Measurements from ENCODE around the gene TOGARAM1.

Gene TOGARAM1

GRCh38 chr14:45003924-45004323, 41.9 kb downstream of the TOGARAM1 start:
- no peak overlapping the region for H3K4me3 ChIP-seq (ENCODE audit: control insufficient read depth, low read depth, low read length)
- no peak for TF ChIP-seq CTCF (IDR thresholded peaks at IDR 0.05; ENCODE audit: control insufficient read depth, insufficient read depth, low read depth, low read length, missing control alignments)
- no peak for DNase-seq (ENCODE audit: low read depth)

- no peak for TF ChIP-seq CTCF (IDR thresholded peaks at IDR 0.05; ENCODE audit: control insufficient read depth, insufficient read depth, low read depth, low read length, missing control alignments)
- DNase-seq (ENCODE audit: low read depth), result no peak
- H3K4me3 ChIP-seq (ENCODE audit: control insufficient read depth, low read depth, low read length), result no peak overlapping the region
These were observed 53.1 kb downstream of the TOGARAM1 start for GRCh38 chr14:45015133-45015532.

GRCh38 chr14:45028107-45028626, 66.2 kb downstream of the TOGARAM1 start:
- no peak overlapping the region for H3K4me3 ChIP-seq (ENCODE audit: control insufficient read depth, low read depth, low read length)
- no peak for TF ChIP-seq CTCF (IDR thresholded peaks at IDR 0.05; ENCODE audit: control insufficient read depth, insufficient read depth, low read depth, low read length, missing control alignments)
- DNase-seq (ENCODE audit: low read depth), result no peak

DNA sequence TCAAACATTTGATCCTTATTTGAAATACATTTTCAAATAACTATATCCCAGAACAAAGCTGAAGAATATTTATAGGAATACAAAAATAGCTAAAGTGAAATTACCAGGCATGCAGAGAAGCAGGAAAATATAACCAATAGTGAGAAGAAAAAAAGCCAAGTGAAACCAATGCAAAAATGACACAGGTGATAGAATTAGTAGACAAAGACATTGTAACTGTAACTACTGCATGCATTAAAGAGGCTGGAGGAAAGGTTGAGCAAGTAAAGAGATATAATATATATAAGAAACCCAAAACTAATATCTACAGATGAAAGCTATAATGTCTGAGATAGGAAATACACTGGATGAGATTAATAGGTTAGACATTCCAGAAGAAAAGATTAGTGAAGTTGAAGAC, 72.7 kb downstream of the TOGARAM1 start:
- no peak overlapping the region for H3K4me3 ChIP-seq (ENCODE audit: control insufficient read depth, low read depth, low read length)
- TF ChIP-seq CTCF (IDR thresholded peaks at IDR 0.05; ENCODE audit: control insufficient read depth, insufficient read depth, low read depth, low read length, missing control alignments), result no peak
- DNase-seq (ENCODE audit: low read depth), result no peak

DNA sequence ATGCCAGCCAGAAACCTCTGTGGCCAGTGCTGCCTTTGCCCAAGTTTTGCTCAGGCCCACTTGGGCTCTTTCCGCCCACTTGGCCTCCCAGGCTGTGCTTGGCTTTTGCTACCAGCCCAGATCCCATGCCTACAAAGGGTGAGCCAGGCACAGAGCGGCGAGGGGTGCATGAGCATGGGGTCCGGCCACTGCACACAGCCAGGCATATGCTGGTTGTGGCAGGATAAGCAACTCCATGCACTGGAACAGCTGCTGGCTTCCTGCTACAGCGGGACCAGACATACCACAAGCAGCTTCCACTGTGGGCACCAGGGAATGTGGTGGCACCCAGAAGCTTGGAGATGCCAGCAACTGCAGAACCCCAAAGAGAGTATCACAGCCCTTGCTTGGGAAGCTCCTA, 76.3 kb downstream of the TOGARAM1 start:
- DNase-seq (ENCODE audit: low read depth), result no peak
- H3K4me3 ChIP-seq (ENCODE audit: control insufficient read depth, low read depth, low read length), result no peak overlapping the region
- TF ChIP-seq CTCF (IDR thresholded peaks at IDR 0.05; ENCODE audit: control insufficient read depth, insufficient read depth, low read depth, low read length, missing control alignments), result no peak

DNA sequence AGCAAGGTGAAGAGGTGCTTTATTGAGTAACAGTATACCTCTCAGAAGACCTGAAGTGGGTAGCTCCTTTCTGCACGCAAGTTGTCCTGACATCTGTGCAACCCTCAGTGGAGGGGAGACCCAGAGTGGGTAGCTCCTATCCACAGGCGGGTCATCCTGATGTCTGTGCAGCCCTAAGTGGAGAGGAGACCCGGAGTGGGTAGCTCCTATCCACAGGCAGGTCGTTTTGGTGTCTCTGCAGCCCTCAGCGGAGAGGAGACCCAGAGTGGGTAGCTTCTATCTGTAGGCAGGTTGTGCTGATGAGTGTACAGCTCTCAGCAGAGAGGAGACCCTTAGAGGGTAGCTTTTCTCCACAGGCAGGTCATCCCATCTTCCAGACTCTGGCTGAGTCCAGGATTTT, 76.9 kb downstream of the TOGARAM1 start:
- no peak overlapping the region for H3K4me3 ChIP-seq (ENCODE audit: control insufficient read depth, low read depth, low read length)
- no peak for TF ChIP-seq CTCF (IDR thresholded peaks at IDR 0.05; ENCODE audit: control insufficient read depth, insufficient read depth, low read depth, low read length, missing control alignments)
- DNase-seq (ENCODE audit: low read depth), result no peak

GRCh38 chr14:45039390-45039789, 77.4 kb downstream of the TOGARAM1 start:
- TF ChIP-seq CTCF (IDR thresholded peaks at IDR 0.05; ENCODE audit: control insufficient read depth, insufficient read depth, low read depth, low read length, missing control alignments), result no peak
- no peak overlapping the region for H3K4me3 ChIP-seq (ENCODE audit: control insufficient read depth, low read depth, low read length)
- DNase-seq (ENCODE audit: low read depth), result no peak
